ENCODE measurements around the gene LILRA1.
"Not testable (repeated sequence)": the region's sequence is repeated elsewhere in the genome, so short reads cannot be mapped to it uniquely, and the experiment has no call there.

LILRA1 gene

GRCh38 chr19:54636081-54636480 lies 42.6 kb downstream of the LILRA1 start:
- H3K4me3 ChIP-seq (ENCODE audit: insufficient read depth, low read depth, low read length), result not testable (repeated sequence)

GRCh38 chr19:54638683-54639082 lies 45.3 kb downstream of the LILRA1 start:
- Histone ChIP-seq H3K27me3 (ENCODE audit: control insufficient read depth, insufficient read depth, low read length, poor library complexity, severe bottlenecking) (no peaks in the 10 kb centered on the region), H3K9me3 (ENCODE audit: control insufficient read depth, low read length) (peaks cover 3% of the 10 kb centered on the region), H3K36me3 (ENCODE audit: control insufficient read depth, insufficient read depth, low read length) (no peaks in the 10 kb centered on the region), H3K4me3 (ENCODE audit: insufficient read depth, low read depth, low read length) (no peak overlapping the region), H3K27ac (ENCODE audit: insufficient read depth, low read depth, low read length, poor library complexity, severe bottlenecking) (no peak overlapping the region), H3K4me1 (ENCODE audit: control insufficient read depth, insufficient read depth, low read length) (no peaks in the 10 kb centered on the region)
- WGBS, 2 experiments, result 87 to 89% methylated on average over 18 of the region's 18 CpGs

More at GRCh38 chr19:54636081-54636480, 42.6 kb downstream of the LILRA1 start:
- not testable (repeated sequence) for H3K9me3 ChIP-seq (ENCODE audit: control insufficient read depth, low read length); H3K36me3 ChIP-seq (ENCODE audit: control insufficient read depth, insufficient read depth, low read length); H3K4me1 ChIP-seq (ENCODE audit: control insufficient read depth, insufficient read depth, low read length); H3K27ac ChIP-seq (ENCODE audit: insufficient read depth, low read depth, low read length, poor library complexity, severe bottlenecking); H3K27me3 ChIP-seq (ENCODE audit: control insufficient read depth, insufficient read depth, low read length, poor library complexity, severe bottlenecking)
- whole genome bisulfite sequencing, 2 experiments, result 77 to 78% methylated on average over 12 of the region's 12 CpGs

GRCh38 chr19:54642953-54643352 lies 49.5 kb downstream of the LILRA1 start:
- H3K4me3 ChIP-seq (ENCODE audit: insufficient read depth, low read depth, low read length); H3K9me3 ChIP-seq (ENCODE audit: control insufficient read depth, low read length); H3K36me3 ChIP-seq (ENCODE audit: control insufficient read depth, insufficient read depth, low read length); H3K27ac ChIP-seq (ENCODE audit: insufficient read depth, low read depth, low read length, poor library complexity, severe bottlenecking); H3K27me3 ChIP-seq (ENCODE audit: control insufficient read depth, insufficient read depth, low read length, poor library complexity, severe bottlenecking); H3K4me1 ChIP-seq (ENCODE audit: control insufficient read depth, insufficient read depth, low read length): not testable (repeated sequence)
- WGBS, 2 experiments, result 73 to 74% methylated on average over 4 to 5 of the region's 5 CpGs

GRCh38 chr19:54643583-54643982 lies 50.2 kb downstream of the LILRA1 start:
- H3K4me1 ChIP-seq (ENCODE audit: control insufficient read depth, insufficient read depth, low read length); H3K27ac ChIP-seq (ENCODE audit: insufficient read depth, low read depth, low read length, poor library complexity, severe bottlenecking); H3K4me3 ChIP-seq (ENCODE audit: insufficient read depth, low read depth, low read length); H3K9me3 ChIP-seq (ENCODE audit: control insufficient read depth, low read length); H3K36me3 ChIP-seq (ENCODE audit: control insufficient read depth, insufficient read depth, low read length); H3K27me3 ChIP-seq (ENCODE audit: control insufficient read depth, insufficient read depth, low read length, poor library complexity, severe bottlenecking): not testable (repeated sequence)
- WGBS, 2 experiments, result 58 to 70% methylated on average over 3 to 4 of the region's 6 CpGs

- Histone ChIP-seq H3K4me3 (ENCODE audit: insufficient read depth, low read depth, low read length) (no peak overlapping the region), H3K27ac (ENCODE audit: insufficient read depth, low read depth, low read length, poor library complexity, severe bottlenecking) (no peak overlapping the region), H3K27me3 (ENCODE audit: control insufficient read depth, insufficient read depth, low read length, poor library complexity, severe bottlenecking) (no peaks in the 10 kb centered on the region), H3K4me1 (ENCODE audit: control insufficient read depth, insufficient read depth, low read length) (no peaks in the 10 kb centered on the region), H3K36me3 (ENCODE audit: control insufficient read depth, insufficient read depth, low read length) (no peaks in the 10 kb centered on the region), H3K9me3 (ENCODE audit: control insufficient read depth, low read length) (peaks cover 7% of the 10 kb centered on the region)
- WGBS, 2 experiments, result 52 to 56% methylated on average over 5 of the region's 5 CpGs
Measured at GRCh38 chr19:54644056-54644455, 50.6 kb downstream of the LILRA1 start.

- no peaks in the 10 kb centered on the region for H3K4me1 ChIP-seq (ENCODE audit: control insufficient read depth, insufficient read depth, low read length)
- 87 to 88% methylated on average over 19 of the region's 19 CpGs for WGBS, 2 experiments
- H3K27me3 ChIP-seq (ENCODE audit: control insufficient read depth, insufficient read depth, low read length, poor library complexity, severe bottlenecking), result no peaks in the 10 kb centered on the region
- no peak overlapping the region for H3K4me3 ChIP-seq (ENCODE audit: insufficient read depth, low read depth, low read length)
- peaks cover 7% of the 10 kb centered on the region for H3K9me3 ChIP-seq (ENCODE audit: control insufficient read depth, low read length)
- H3K36me3 ChIP-seq (ENCODE audit: control insufficient read depth, insufficient read depth, low read length), result no peaks in the 10 kb centered on the region
- no peak overlapping the region for H3K27ac ChIP-seq (ENCODE audit: insufficient read depth, low read depth, low read length, poor library complexity, severe bottlenecking)
Measured at GRCh38 chr19:54646331-54646841, 53.0 kb downstream of the LILRA1 start.

GRCh38 chr19:54648129-54648528 lies 54.7 kb downstream of the LILRA1 start:
- WGBS, 2 experiments, result 31 to 48% methylated on average over 4 of the region's 4 CpGs
- H3K4me3 ChIP-seq (ENCODE audit: insufficient read depth, low read depth, low read length), result no peak overlapping the region
- H3K27me3 ChIP-seq (ENCODE audit: control insufficient read depth, insufficient read depth, low read length, poor library complexity, severe bottlenecking), result no peaks in the 10 kb centered on the region
- peaks cover 9% of the 10 kb centered on the region for H3K9me3 ChIP-seq (ENCODE audit: control insufficient read depth, low read length)
- no peaks in the 10 kb centered on the region for H3K36me3 ChIP-seq (ENCODE audit: control insufficient read depth, insufficient read depth, low read length)
- no peak overlapping the region for H3K27ac ChIP-seq (ENCODE audit: insufficient read depth, low read depth, low read length, poor library complexity, severe bottlenecking)
- H3K4me1 ChIP-seq (ENCODE audit: control insufficient read depth, insufficient read depth, low read length), result no peaks in the 10 kb centered on the region

GRCh38 chr19:54650108-54650655 lies 56.8 kb downstream of the LILRA1 start:
- Histone ChIP-seq H3K4me1 (ENCODE audit: control insufficient read depth, insufficient read depth, low read length) (no peaks in the 10 kb centered on the region), H3K9me3 (ENCODE audit: control insufficient read depth, low read length) (peaks cover 10% of the 10 kb centered on the region), H3K4me3 (ENCODE audit: insufficient read depth, low read depth, low read length) (no peak overlapping the region), H3K27me3 (ENCODE audit: control insufficient read depth, insufficient read depth, low read length, poor library complexity, severe bottlenecking) (no peaks in the 10 kb centered on the region), H3K27ac (ENCODE audit: insufficient read depth, low read depth, low read length, poor library complexity, severe bottlenecking) (no peak overlapping the region), H3K36me3 (ENCODE audit: control insufficient read depth, insufficient read depth, low read length) (no peaks in the 10 kb centered on the region)
- 79% methylated on average over 6 of the region's 6 CpGs for WGBS, 2 experiments

Measured in ectodermal cell (in vitro differentiated cells).